HCT116 (cell line): ENCODE results near the gene IFIT3.

Experiments used
- EZH2phosphoT487 ChIP-seq: fragments of 200-600 bp; IDR thresholded peaks from 2 replicates; pipeline ENCODE4 v1.6.1; 2018; ENCODE audit warnings: antibody characterized with exemption, borderline replicate concordance
- POLR2A ChIP-seq: IDR thresholded peaks from 2 replicates; pipeline ENCODE4 v1.7.0; 2011; ENCODE audit warnings: borderline replicate concordance; ENCODE audit not compliant: insufficient read depth, insufficient read length; ENCODE audit errors: extremely low read depth
- RAD21 ChIP-seq: IDR thresholded peaks from 2 replicates; pipeline ENCODE4 v1.6.1; 2012; ENCODE audit warnings: low read depth, mild to moderate bottlenecking
- TCF7L2 ChIP-seq: IDR thresholded peaks from 2 replicates; pipeline ENCODE4 v1.7.0; 2011; ENCODE audit warnings: borderline replicate concordance, inconsistent platforms; ENCODE audit not compliant: insufficient read depth, insufficient read length; ENCODE audit errors: extremely low read depth
- ZNF274 ChIP-seq: fragments of 200-500 bp; sonication (Bioruptor generic); IDR thresholded peaks from 2 replicates; pipeline ENCODE4 v1.6.1; 2014; ENCODE audit warnings: mild to moderate bottlenecking, low read depth, low read length, inconsistent platforms
- TF ChIP-seq, protein P1 (sequence below), 3 experiments: fragments of 200-600 bp in 1 of 3; sonication (generic) in 1 of 3; IDR thresholded peaks in 2 of 3; conservative IDR thresholded peaks in 1 of 3; 2 replicates each; pipeline ENCODE4 v1.5.1; 2012 to 2017; ENCODE audit warnings: low read depth in 2 of 3, low read length in 2 of 3, antibody characterized with exemption in 1 of 3, borderline replicate concordance in 1 of 3, control low read depth in 1 of 3, mild to moderate bottlenecking in 1 of 3, mixed read lengths in 1 of 3, mixed run types in 1 of 3, moderate library complexity in 1 of 3; ENCODE audit not compliant: insufficient read depth in 1 of 3

DNA sequence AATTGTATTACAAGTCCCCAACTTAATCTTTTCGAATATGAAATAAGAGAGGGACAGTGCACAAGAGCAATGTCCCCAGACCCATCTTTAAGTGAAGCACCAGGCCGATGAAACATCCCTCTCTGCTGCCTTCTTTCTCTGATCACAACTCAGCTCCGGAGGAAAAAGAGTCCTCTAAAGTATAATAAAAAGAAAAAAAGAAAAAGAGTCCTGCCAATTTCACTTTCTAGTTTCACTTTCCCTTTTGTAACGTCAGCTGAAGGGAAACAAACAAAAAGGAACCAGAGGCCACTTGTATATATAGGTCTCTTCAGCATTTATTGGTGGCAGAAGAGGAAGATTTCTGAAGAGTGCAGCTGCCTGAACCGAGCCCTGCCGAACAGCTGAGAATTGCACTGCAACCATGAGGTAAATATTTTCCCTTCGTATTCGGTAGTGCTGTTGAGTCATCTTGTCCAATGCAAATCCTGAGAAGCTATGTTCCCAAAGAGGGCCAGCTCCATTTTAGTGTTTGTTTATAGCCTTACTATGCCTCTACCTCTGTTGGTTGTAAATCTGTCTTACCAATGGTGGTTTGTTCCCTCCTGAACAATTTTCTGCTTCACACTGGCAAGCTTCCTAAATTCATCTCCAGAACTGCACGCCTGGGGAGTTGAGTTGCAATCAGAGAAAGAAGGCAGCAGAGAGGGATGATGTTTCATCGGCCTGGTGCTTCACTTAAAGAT lies 25.9 kb upstream of the IFIT3 start, which contains the start of gene IFIT2:
- TF ChIP-seq, protein P1, sequence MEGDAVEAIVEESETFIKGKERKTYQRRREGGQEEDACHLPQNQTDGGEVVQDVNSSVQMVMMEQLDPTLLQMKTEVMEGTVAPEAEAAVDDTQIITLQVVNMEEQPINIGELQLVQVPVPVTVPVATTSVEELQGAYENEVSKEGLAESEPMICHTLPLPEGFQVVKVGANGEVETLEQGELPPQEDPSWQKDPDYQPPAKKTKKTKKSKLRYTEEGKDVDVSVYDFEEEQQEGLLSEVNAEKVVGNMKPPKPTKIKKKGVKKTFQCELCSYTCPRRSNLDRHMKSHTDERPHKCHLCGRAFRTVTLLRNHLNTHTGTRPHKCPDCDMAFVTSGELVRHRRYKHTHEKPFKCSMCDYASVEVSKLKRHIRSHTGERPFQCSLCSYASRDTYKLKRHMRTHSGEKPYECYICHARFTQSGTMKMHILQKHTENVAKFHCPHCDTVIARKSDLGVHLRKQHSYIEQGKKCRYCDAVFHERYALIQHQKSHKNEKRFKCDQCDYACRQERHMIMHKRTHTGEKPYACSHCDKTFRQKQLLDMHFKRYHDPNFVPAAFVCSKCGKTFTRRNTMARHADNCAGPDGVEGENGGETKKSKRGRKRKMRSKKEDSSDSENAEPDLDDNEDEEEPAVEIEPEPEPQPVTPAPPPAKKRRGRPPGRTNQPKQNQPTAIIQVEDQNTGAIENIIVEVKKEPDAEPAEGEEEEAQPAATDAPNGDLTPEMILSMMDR (IDR thresholded peaks at IDR 0.05 in 2 of 3, conservative IDR thresholded peaks at IDR 0.05 in 1 of 3; ENCODE audit: borderline replicate concordance in 1 of 3, insufficient read depth in 1 of 3, low read depth in 2 of 3, low read length in 2 of 3) = no peak
- TF ChIP-seq POLR2A = no peak
- no peak for TF ChIP-seq EZH2phosphoT487
- no peak for TF ChIP-seq ZNF274
- TF ChIP-seq RAD21 = no peak
- TF ChIP-seq TCF7L2 = no peak
